ENCODE data around the gene RABEP2.
"Not testable (repeated sequence)": the region's sequence is repeated elsewhere in the genome, so short reads cannot be mapped to it uniquely, and the experiment has no call there.

The RABEP2 gene

GRCh38 chr16:28924762-28925385, at the start of gene RABEP2:
Gene RABEP2 (minus strand): TSS chr16:28925238. CDS start chr16:28925163, 75 bp downstream.
- peak within 1 kb of the TSS; percentile 69 for H3K4me3 ChIP-seq (ENCODE audit: low read depth, low read length)

GRCh38 chr16:28974437-28975157, 49.6 kb upstream of the RABEP2 start, which contains the start of gene SPNS1:
Gene SPNS1 (plus strand): TSS chr16:28974778. CDS start chr16:28975152, 374 bp downstream.
- peak within 1 kb of the TSS; percentile 99 for H3K4me3 ChIP-seq (ENCODE audit: low read depth, low read length)

- H3K4me3 ChIP-seq (ENCODE audit: low read depth, low read length), result peak overlapping the region; percentile 99
Measured at GRCh38 chr16:28974007-28974436, 49.0 kb upstream of the RABEP2 start.

- H3K4me3 ChIP-seq (ENCODE audit: low read depth, low read length), result not testable (repeated sequence)
Measured at GRCh38 chr16:28969696-28970095, 44.7 kb upstream of the RABEP2 start.

GRCh38 chr16:28967156-28967555, 42.1 kb upstream of the RABEP2 start:
- H3K4me3 ChIP-seq (ENCODE audit: low read depth, low read length), result no peak overlapping the region

- H3K4me3 ChIP-seq (ENCODE audit: low read depth, low read length), result no peak overlapping the region
Measured at GRCh38 chr16:28964496-28964895, 39.5 kb upstream of the RABEP2 start.

GRCh38 chr16:28964072-28964471, 39.0 kb upstream of the RABEP2 start:
- no peak overlapping the region for H3K4me3 ChIP-seq (ENCODE audit: low read depth, low read length)

- no peak overlapping the region for H3K4me3 ChIP-seq (ENCODE audit: low read depth, low read length)
Measured at GRCh38 chr16:28958836-28959235, 33.8 kb upstream of the RABEP2 start.

GRCh38 chr16:28958216-28958615, 33.2 kb upstream of the RABEP2 start:
- H3K4me3 ChIP-seq (ENCODE audit: low read depth, low read length), result no peak overlapping the region

- peak overlapping the region; percentile 80 for H3K4me3 ChIP-seq (ENCODE audit: low read depth, low read length)
Measured at GRCh38 chr16:28951410-28951943, 26.4 kb upstream of the RABEP2 start.

- peak within 1 kb of the TSS; percentile 80 for H3K4me3 ChIP-seq (ENCODE audit: low read depth, low read length)
Measured at GRCh38 chr16:28950648-28951409, 25.8 kb upstream of the RABEP2 start, which contains the start of gene NFATC2IP. Gene NFATC2IP (plus strand): TSS chr16:28950937. CDS start chr16:28951012, 75 bp downstream.

- H3K4me3 ChIP-seq (ENCODE audit: low read depth, low read length), result no peak overlapping the region
Measured at GRCh38 chr16:28946681-28947080, 21.6 kb upstream of the RABEP2 start.

- no peak overlapping the region for H3K4me3 ChIP-seq (ENCODE audit: low read depth, low read length)
Measured at GRCh38 chr16:28943281-28943680, 18.2 kb upstream of the RABEP2 start.

- H3K4me3 ChIP-seq (ENCODE audit: low read depth, low read length), result not testable (repeated sequence)
Measured at GRCh38 chr16:28939825-28940224, 14.8 kb upstream of the RABEP2 start.

- H3K4me3 ChIP-seq (ENCODE audit: low read depth, low read length), result no peak overlapping the region
Measured at GRCh38 chr16:28938721-28939120, 13.7 kb upstream of the RABEP2 start.

GRCh38 chr16:28937222-28937876, 12.3 kb upstream of the RABEP2 start:
- no peak overlapping the region for H3K4me3 ChIP-seq (ENCODE audit: low read depth, low read length)

- H3K4me3 ChIP-seq (ENCODE audit: low read depth, low read length), result no peak overlapping the region
Measured at GRCh38 chr16:28936784-28937155, 11.7 kb upstream of the RABEP2 start.

GRCh38 chr16:28935924-28936783, 11.1 kb upstream of the RABEP2 start:
- H3K4me3 ChIP-seq (ENCODE audit: low read depth, low read length), result peak overlapping the region; percentile 8

GRCh38 chr16:28935346-28935745, 10.3 kb upstream of the RABEP2 start:
- no peak overlapping the region for H3K4me3 ChIP-seq (ENCODE audit: low read depth, low read length)

GRCh38 chr16:28933171-28933570, 8.1 kb upstream of the RABEP2 start:
- no peak overlapping the region for H3K4me3 ChIP-seq (ENCODE audit: low read depth, low read length)
